Activated CD4-positive, alpha-beta T cell treated with anti-CD3 and anti-CD28 coated beads, Interleukin-2, amount 50 U/mL, for 24 hours (primary cell): ENCODE data around the gene UPK3BL1.
"Not testable (repeated sequence)": the region's sequence is repeated elsewhere in the genome, so short reads cannot be mapped to it uniquely, and the experiment has no call there.

Experiments
- DNase-seq, 2 donors: peaks; one replicate each; pipeline ENCODE4 v3.0.0-alpha.2; 2020; ENCODE audit warnings: low read depth in 1 of 2, low spot score in 1 of 2

Gene UPK3BL1

GRCh38 chr7:102589857-102590256, 52.7 kb downstream of the UPK3BL1 start:
- DNase-seq = not testable (repeated sequence)
